Neural cell (in vitro differentiated cells): ENCODE data around the gene FBLN5. TPM values are rescaled to one million over a fixed set of nuclear protein-coding genes. Genes with fewer than 3 reads are reported as not detected.

Source experiments
- H2AFZ ChIP-seq: fragments of 200-600, 300-800 bp; sonication (generic), shearing (Covaris generic); 2 replicates; pipeline ENCODE4 v1.6.0; 2014; ENCODE audit warnings: low read depth, mild to moderate bottlenecking, antibody characterized with exemption, low read length, moderate library complexity
- H3F3A ChIP-seq: fragments of 200-600 bp; shearing (Covaris generic); 2 replicates; pipeline ENCODE4 v1.6.1; 2016; ENCODE audit warnings: mild to moderate bottlenecking, moderate library complexity, mixed read lengths, antibody characterized with exemption, low read length; ENCODE audit not compliant: insufficient read depth, poor library complexity, severe bottlenecking
- H3K27ac ChIP-seq: fragments of 200-600, 300-800 bp; sonication (generic), shearing (Covaris generic); 2 replicates; pipeline ENCODE4 v1.5.1; 2014; ENCODE audit warnings: mild to moderate bottlenecking, low read length, moderate library complexity
- H3K27me3 ChIP-seq: fragments of 300-800, 200-600 bp; sonication (generic), shearing (Covaris generic); 2 replicates; pipeline ENCODE4 v1.6.0; 2014; ENCODE audit warnings: mild to moderate bottlenecking, low read depth, low read length, moderate library complexity; ENCODE audit not compliant: insufficient read depth
- H3K36me3 ChIP-seq: fragments of 300-800, 200-600 bp; sonication (generic), shearing (Covaris generic); 2 replicates; pipeline ENCODE4 v1.5.1; 2014; ENCODE audit warnings: mild to moderate bottlenecking, antibody characterized with exemption, low read length, moderate library complexity; ENCODE audit not compliant: insufficient read depth
- H3K4me2 ChIP-seq: fragments of 300-800, 200-600 bp; sonication (generic), shearing (Covaris generic); 2 replicates; pipeline ENCODE4 v1.6.0; 2014; ENCODE audit warnings: mild to moderate bottlenecking, low read length
- H3K4me3 ChIP-seq: fragments of 300-800, 200-600 bp; sonication (generic), shearing (Covaris generic); 2 replicates; pipeline ENCODE4 v1.5.1; 2014; ENCODE audit warnings: mild to moderate bottlenecking, low read length, moderate library complexity
- H3K79me2 ChIP-seq: fragments of 200-600 bp; shearing (Covaris generic); replicated peaks from 2 replicates; pipeline ENCODE4 v1.6.0; 2014; ENCODE audit warnings: mild to moderate bottlenecking, low read length, moderate library complexity; ENCODE audit not compliant: insufficient read depth
- H3K9ac ChIP-seq: fragments of 300-800, 200-600 bp; sonication (generic), shearing (Covaris generic); 2 replicates; pipeline ENCODE4 v1.6.1; 2016; ENCODE audit warnings: mild to moderate bottlenecking, low read length, mixed read lengths
- H3K9me2 ChIP-seq: fragments of 200-600 bp; shearing (Covaris generic); 2 replicates; pipeline ENCODE4 v1.6.1; 2016; ENCODE audit warnings: mild to moderate bottlenecking, low read length, mixed read lengths; ENCODE audit not compliant: insufficient read depth
- H3K9me3 ChIP-seq: fragments of 200-600, 300-800 bp; sonication (generic), shearing (Covaris generic); 2 replicates; pipeline ENCODE4 v1.6.1; 2016; ENCODE audit warnings: mild to moderate bottlenecking, mixed run types, low read length, moderate library complexity, mixed read lengths
- H4K20me1 ChIP-seq: fragments of 200-600 bp; shearing (Covaris generic); 2 replicates; pipeline ENCODE4 v1.6.1; 2016; ENCODE audit warnings: mild to moderate bottlenecking, mixed run types; ENCODE audit not compliant: insufficient read depth
- CTCF ChIP-seq: fragments of 450-650 bp; IDR thresholded peaks from 2 replicates; pipeline ENCODE4 v1.5.1; 2014; ENCODE audit warnings: antibody characterized with exemption, mild to moderate bottlenecking, moderate library complexity; ENCODE audit not compliant: poor library complexity, severe bottlenecking
- EP300 ChIP-seq: fragments of 450-650 bp; conservative IDR thresholded peaks from 2 replicates; pipeline ENCODE4 v1.6.1; 2014; ENCODE audit warnings: antibody characterized with exemption, mild to moderate bottlenecking, moderate library complexity; ENCODE audit not compliant: poor library complexity, severe bottlenecking
- EZH2 ChIP-seq: fragments of 200-600, 300-800 bp; shearing (Covaris generic), sonication (generic); IDR thresholded peaks from 2 replicates; pipeline ENCODE4 v1.6.1; 2014; ENCODE audit warnings: antibody characterized with exemption, low read length, borderline replicate concordance, mild to moderate bottlenecking; ENCODE audit not compliant: insufficient read depth, poor library complexity, severe bottlenecking
- MXI1 ChIP-seq: fragments of 450-650 bp; conservative IDR thresholded peaks from 2 replicates; pipeline ENCODE4 v1.6.1; 2014; ENCODE audit warnings: antibody characterized with exemption, mild to moderate bottlenecking; ENCODE audit not compliant: poor library complexity, severe bottlenecking
- POLR2AphosphoS5 ChIP-seq: IDR thresholded peaks from 2 replicates; pipeline ENCODE4 v1.6.1; 2012
- RAD21 ChIP-seq: fragments of 450-650 bp; conservative IDR thresholded peaks from 2 replicates; pipeline ENCODE4 v1.6.1; 2014; ENCODE audit warnings: antibody characterized with exemption, mild to moderate bottlenecking, moderate library complexity
- REST ChIP-seq: IDR thresholded peaks from 2 replicates; pipeline ENCODE4 v1.6.1; 2012; ENCODE audit warnings: borderline replicate concordance
- SMC3 ChIP-seq: fragments of 450-650 bp; conservative IDR thresholded peaks from 2 replicates; pipeline ENCODE4 v1.6.1; 2014; ENCODE audit warnings: antibody characterized with exemption, mild to moderate bottlenecking, moderate library complexity; ENCODE audit not compliant: poor library complexity
- TAF1 ChIP-seq: IDR thresholded peaks from 2 replicates; pipeline ENCODE4 v1.6.1; 2012; ENCODE audit warnings: low read depth
- polyA plus RNA-seq: library from polyadenylated mRNA; depleted of rRNA; stranded (reverse); fragments of >200 nt; gene quantifications from 2 replicates; pipeline ENCODE4 v1.2.3, GENCODE V29; 2014

Gene FBLN5
- polyA plus RNA-seq, 1 donor from 2014 or later, result 1.5 TPM

GRCh38 chr14:91839749-91840148, 107.7 kb downstream of the FBLN5 start:
- no peak overlapping the region for H3K4me2 ChIP-seq
- H3K27me3 ChIP-seq, result peaks cover 33% of the 10 kb centered on the region
- H3K27ac ChIP-seq, result no peak overlapping the region
- H3K4me3 ChIP-seq, result no peak overlapping the region
- no peaks in the 10 kb centered on the region for H4K20me1 ChIP-seq
- no peaks in the 10 kb centered on the region for H3K36me3 ChIP-seq
- H3K9me3 ChIP-seq, result no peaks in the 10 kb centered on the region
- no peaks in the 10 kb centered on the region for H3K79me2 ChIP-seq
- no peak overlapping the region for H3K9ac ChIP-seq
- no peaks in the 10 kb centered on the region for H3F3A ChIP-seq
- TF ChIP-seq CTCF, result no peak
- TF ChIP-seq POLR2AphosphoS5, result no peak
- no peak for TF ChIP-seq REST
- no peak for TF ChIP-seq MXI1
- TF ChIP-seq TAF1, result no peak
- TF ChIP-seq SMC3, result no peak
- no peak for TF ChIP-seq EZH2
- TF ChIP-seq RAD21, result no peak
- no peak for TF ChIP-seq EP300
- no peak overlapping the region for H2AFZ ChIP-seq
- H3K9me2 ChIP-seq, result no peaks in the 10 kb centered on the region

- no peak for TF ChIP-seq EP300
- no peak for TF ChIP-seq EZH2
- TF ChIP-seq REST, result no peak
- TF ChIP-seq MXI1, result no peak
- no peak for TF ChIP-seq CTCF
- TF ChIP-seq POLR2AphosphoS5, result no peak
- TF ChIP-seq SMC3, result no peak
- TF ChIP-seq TAF1, result no peak
- no peak for TF ChIP-seq RAD21
- Histone ChIP-seq H3K79me2 (no peaks in the 10 kb centered on the region), H3K4me3 (peak overlapping the region; percentile 67), H3K4me2 (no peak overlapping the region), H3K9me3 (no peaks in the 10 kb centered on the region), H4K20me1 (no peaks in the 10 kb centered on the region), H3K9ac (no peak overlapping the region), H3F3A (no peaks in the 10 kb centered on the region), H3K36me3 (no peaks in the 10 kb centered on the region), H3K27me3 (peaks cover 43% of the 10 kb centered on the region), H2AFZ (no peak overlapping the region), H3K27ac (no peak overlapping the region), H3K9me2 (no peaks in the 10 kb centered on the region)
These were observed 110.4 kb downstream of the FBLN5 start for GRCh38 chr14:91837076-91837475.
